Activated T-helper 1 cell treated with anti-CD3 and anti-CD28 coated beads, Interleukin-12 subunit alpha, Interleukin-12 subunit beta, Interleukin-2, Interleukin-4 antibody, amounts not matched to agents 30 ng/mL and 10 ng/mL and 1 ng/mL, durations not matched to agents 14 hours and 24 hours and 36 hours (primary cell): ENCODE measurements around the gene PSMD12. TPM values are rescaled to one million over a fixed set of nuclear protein-coding genes. Genes with fewer than 3 reads are reported as not detected.
"Not testable (repeated sequence)": the region's sequence is repeated elsewhere in the genome, so short reads cannot be mapped to it uniquely, and the experiment has no call there.

Experiments used
- DNase-seq: peaks from one replicate; pipeline ENCODE4 v3.0.0; 2021; ENCODE audit warnings: low spot score
- H3K27ac Mint-ChIP-seq: one replicate; pipeline ENCODE4 v1.8.0; 2021; ENCODE audit warnings: mild to moderate bottlenecking, mixed read lengths
- H3K27me3 Mint-ChIP-seq: one replicate; pipeline ENCODE4 v1.8.0; 2022; ENCODE audit warnings: mild to moderate bottlenecking, moderate library complexity, mixed read lengths; ENCODE audit not compliant: insufficient read depth
- H3K36me3 Mint-ChIP-seq: one replicate; pipeline ENCODE4 v1.8.0; 2021; ENCODE audit warnings: low read depth, mixed read lengths
- H3K4me1 Mint-ChIP-seq: one replicate; pipeline ENCODE4 v1.8.0; 2021; ENCODE audit warnings: low read depth, mixed read lengths
- H3K4me3 Mint-ChIP-seq: one replicate; pipeline ENCODE4 v1.8.0; 2021; ENCODE audit warnings: mild to moderate bottlenecking, moderate library complexity, mixed read lengths
- H3K9me3 Mint-ChIP-seq: one replicate; pipeline ENCODE4 v1.8.0; 2021; ENCODE audit warnings: mixed read lengths
- intact Hi-C: fragments of 100-400 bp; cut with micrococcal nuclease; formaldehyde crosslinking; loops from one replicate; pipeline ENCODE4 v1.15.1; 2024
- total RNA-seq: library from RNA; stranded (reverse); gene quantifications from 2 replicates; pipeline ENCODE4 v1.2.3, GENCODE V29; 2022

PSMD12 gene
- total RNA-seq, 1 donor from 2014 or later = 87.4 TPM

DNA sequence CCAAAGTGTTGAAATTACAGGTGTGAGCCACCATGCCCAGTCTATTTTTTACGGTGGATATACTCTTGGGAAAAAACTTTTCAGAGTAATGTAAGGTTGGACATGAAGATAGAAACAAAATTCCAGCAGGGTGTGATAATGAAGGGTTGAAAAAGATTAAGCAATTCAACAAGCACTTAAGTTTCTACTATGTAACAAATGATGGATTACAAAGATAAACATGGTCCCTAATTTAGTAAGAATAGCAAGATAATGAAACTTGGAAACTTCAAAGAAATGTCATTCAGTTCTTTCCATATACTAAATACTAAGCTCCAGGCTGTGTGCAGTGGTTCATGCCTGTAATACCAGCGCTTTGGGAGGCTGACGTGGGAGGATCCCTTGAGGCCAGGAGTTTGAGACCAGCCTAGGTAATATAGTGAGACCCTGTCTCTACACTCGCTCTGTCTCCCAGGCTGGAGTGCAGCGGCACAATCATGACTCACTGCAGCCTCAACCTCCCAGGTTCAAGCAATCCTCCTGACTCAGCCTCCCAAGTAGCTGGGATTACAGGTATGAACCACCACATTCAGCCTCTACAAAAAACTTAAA, 31.0 kb downstream of the PSMD12 start:
- Mint-ChIP-seq H3K4me1 (no peaks in the 10 kb centered on the region), H3K9me3 (no peaks in the 10 kb centered on the region), H3K4me3 (no peak overlapping the region), H3K27me3 (peaks cover 2% of the 10 kb centered on the region), H3K27ac (no peak overlapping the region), H3K36me3 (peaks cover 13% of the 10 kb centered on the region)
- intact Hi-C loops = no loop called here
- no peak for DNase-seq

DNA sequence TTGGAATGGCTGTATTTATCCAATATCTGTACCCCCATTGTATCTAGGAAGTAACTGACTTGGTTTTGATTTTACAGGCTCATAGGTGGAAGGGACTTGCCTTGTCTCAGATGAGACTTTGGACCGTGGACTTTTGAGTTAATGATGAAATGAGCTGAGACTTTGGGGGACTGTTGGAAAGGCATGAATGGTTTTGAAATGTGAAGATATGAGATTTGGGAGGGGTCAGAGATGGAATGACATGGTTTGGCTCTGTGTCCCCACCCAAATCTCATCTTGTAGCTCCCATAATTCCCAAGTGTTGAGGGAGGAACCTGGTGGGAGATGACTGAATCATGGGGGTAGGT, 34.2 kb downstream of the PSMD12 start:
- H3K4me1 Mint-ChIP-seq, intact Hi-C loops, H3K9me3 Mint-ChIP-seq, H3K36me3 Mint-ChIP-seq, H3K27me3 Mint-ChIP-seq, H3K27ac Mint-ChIP-seq, H3K4me3 Mint-ChIP-seq, DNase-seq: not testable (repeated sequence)

DNA sequence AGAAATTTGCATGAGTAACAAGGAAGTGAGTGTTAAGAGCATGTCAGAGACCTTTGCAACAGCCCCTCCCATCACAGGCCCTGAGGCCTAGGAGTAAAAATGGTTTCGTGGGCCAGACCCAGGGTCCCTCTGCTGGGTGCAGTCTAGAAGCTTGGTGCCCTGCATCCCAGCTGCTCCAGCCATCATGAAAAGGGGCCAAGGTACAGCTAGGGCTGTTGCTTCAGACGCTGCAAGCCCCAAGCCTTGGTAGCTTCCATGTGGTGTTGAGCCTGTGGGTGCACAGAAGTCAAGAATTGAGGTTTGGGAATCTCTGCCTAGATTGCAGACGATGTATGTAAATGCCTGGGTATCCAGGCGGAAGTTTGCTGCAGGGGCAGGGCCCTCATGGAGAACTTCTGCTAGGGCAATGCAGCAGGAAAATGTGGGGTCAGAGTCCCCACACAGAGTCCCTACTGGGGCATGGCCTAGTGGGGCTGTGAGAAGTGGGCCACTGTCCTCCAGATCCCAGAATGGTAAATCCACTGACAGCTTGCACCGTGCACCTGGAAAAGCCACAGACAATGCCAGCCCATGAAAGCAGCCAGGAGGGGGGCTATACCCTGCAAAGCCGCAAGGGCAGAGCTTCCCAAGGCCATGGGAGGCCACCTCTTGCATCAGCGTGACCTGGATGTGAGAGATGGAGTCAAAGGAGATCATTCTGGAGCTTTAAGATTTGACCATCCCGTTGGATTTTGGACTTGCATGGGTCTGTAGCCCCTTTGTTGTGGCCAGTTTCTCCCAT, 34.8 kb downstream of the PSMD12 start:
- H3K36me3 Mint-ChIP-seq, DNase-seq, intact Hi-C loops, H3K9me3 Mint-ChIP-seq, H3K4me3 Mint-ChIP-seq, H3K27ac Mint-ChIP-seq, H3K4me1 Mint-ChIP-seq, H3K27me3 Mint-ChIP-seq: not testable (repeated sequence)

DNA sequence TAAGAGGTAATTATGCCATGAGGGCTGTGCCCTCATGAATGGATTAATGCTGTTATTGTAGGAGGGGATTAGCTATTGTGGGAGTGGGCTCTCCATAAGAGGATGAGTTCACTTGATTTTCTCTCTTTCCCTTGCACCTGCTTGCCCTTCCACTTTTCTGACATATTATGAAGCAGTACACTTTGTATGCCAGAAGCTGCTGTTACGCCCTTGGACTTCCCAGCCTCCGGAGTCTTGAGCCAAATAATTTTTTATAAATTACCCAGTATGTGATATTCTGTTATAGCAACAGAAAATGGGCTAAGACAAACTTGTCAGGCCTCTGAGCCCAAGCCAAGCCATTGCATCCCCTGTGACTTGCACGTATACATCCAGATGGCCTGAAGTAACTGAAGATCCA, 38.4 kb downstream of the PSMD12 start:
- Mint-ChIP-seq H3K27ac (no peak overlapping the region), H3K9me3 (no peaks in the 10 kb centered on the region), H3K4me1 (no peaks in the 10 kb centered on the region), H3K4me3 (no peak overlapping the region), H3K27me3 (no peaks in the 10 kb centered on the region), H3K36me3 (no peaks in the 10 kb centered on the region)
- intact Hi-C loops = no loop called here
- DNase-seq = no peak

DNA sequence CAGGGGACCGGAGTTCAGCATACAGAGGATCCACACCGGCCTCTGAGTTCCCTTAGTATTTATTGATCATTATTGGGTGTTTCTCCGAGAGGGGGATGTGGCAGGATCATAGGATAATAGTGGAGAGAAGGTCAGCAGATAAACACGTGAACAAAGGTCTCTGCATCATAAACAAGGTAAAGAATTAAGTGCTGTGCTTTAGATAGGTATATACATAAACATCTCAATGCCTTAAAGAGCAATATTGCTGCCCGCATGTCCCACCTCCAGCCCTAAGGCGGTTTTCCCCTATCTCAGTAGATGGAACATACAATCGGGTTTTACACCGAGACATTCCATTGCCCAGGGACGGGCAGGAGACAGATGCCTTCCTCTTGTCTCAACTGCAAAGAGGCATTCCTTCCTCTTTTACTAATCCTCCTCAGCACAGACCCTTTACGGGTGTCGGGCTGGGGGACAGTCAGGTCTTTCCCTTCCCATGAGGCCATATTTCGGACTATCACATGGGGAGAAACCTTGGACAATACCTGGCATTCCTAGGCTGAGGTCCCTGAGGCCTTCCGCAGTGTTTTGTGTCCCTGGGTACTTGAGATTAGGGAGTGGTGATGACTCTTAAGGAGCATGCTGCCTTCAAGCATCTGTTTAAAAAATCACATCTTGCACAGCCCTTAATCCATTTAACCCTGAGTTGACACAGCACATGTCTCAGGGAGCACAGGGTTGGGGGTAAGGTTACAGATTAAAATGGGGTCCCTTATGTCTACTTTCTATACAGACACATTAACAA, 39.2 kb downstream of the PSMD12 start:
- H3K9me3 Mint-ChIP-seq, H3K4me1 Mint-ChIP-seq, H3K27me3 Mint-ChIP-seq, H3K36me3 Mint-ChIP-seq, DNase-seq, H3K4me3 Mint-ChIP-seq, H3K27ac Mint-ChIP-seq, intact Hi-C loops: not testable (repeated sequence)

DNA sequence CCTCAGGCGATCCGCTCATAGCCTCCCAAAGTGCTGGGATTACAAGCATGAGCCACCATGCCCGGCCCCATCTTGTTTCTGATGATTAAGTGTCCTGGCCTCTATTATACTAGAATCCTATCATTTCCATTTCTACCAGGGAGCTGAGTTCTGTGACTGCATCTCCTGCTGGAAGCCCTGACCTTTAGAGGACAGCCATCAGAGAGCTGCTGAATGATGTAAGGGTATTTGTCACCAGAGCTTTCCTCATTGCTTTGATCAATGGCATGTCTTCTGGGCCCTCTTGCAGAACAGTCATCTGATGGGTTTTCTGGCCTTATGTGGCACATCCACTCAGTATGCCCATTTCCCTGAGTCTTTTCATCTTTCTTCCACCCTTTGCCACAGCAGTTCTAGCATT, 39.9 kb downstream of the PSMD12 start:
- H3K36me3 Mint-ChIP-seq = no peaks in the 10 kb centered on the region
- intact Hi-C loops = no loop called here
- DNase-seq = no peak
- H3K9me3 Mint-ChIP-seq = no peaks in the 10 kb centered on the region
- H3K4me1 Mint-ChIP-seq = no peaks in the 10 kb centered on the region
- no peak overlapping the region for H3K4me3 Mint-ChIP-seq
- no peak overlapping the region for H3K27ac Mint-ChIP-seq
- peaks cover 1% of the 10 kb centered on the region for H3K27me3 Mint-ChIP-seq

DNA sequence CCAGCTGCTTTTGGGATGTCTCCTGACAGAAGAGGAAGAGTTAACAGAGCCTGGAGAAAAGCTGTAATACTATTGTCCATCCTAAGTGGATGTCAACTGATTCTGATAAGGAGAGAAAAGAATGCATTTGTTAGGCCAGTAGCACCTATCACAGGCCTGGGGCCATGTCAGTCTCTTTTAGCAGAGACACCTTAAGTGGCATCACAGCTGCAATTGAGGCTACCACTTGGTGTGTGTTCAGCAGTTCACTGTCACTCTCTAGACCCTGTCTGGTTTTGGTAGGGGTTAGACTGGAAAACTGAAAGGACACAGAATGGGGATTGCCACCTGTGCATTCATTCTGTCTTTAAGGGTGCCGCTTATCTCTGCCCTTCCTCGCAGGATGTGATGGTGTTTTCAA, 42.0 kb downstream of the PSMD12 start:
- no peak overlapping the region for H3K27ac Mint-ChIP-seq
- no peaks in the 10 kb centered on the region for H3K36me3 Mint-ChIP-seq
- DNase-seq = no peak
- no peaks in the 10 kb centered on the region for H3K9me3 Mint-ChIP-seq
- H3K4me1 Mint-ChIP-seq = no peaks in the 10 kb centered on the region
- H3K27me3 Mint-ChIP-seq = peaks cover 2% of the 10 kb centered on the region
- no peak overlapping the region for H3K4me3 Mint-ChIP-seq
- intact Hi-C loops = no loop called here

DNA sequence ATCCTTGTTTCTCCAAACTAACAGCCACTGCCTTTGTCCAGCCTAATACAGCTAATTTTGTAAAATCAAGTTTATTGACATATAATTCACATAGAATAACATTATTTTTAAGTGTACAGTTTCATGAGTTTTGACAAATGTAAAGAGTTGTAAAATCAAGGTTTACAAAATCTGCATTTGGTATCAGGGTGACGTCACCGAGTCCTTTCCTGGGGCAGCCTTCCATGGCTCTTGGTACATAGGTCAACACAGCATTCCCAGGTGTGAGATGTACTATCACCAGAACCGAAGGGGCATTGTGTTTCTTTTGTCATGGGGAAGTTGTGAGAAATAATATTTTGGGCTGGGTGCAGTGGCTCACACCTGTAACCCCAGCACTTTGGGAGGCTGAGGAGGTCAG, 42.9 kb downstream of the PSMD12 start:
- Mint-ChIP-seq H3K4me1 (no peaks in the 10 kb centered on the region), H3K9me3 (no peaks in the 10 kb centered on the region), H3K4me3 (no peak overlapping the region), H3K27ac (no peak overlapping the region), H3K36me3 (no peaks in the 10 kb centered on the region), H3K27me3 (peaks cover 2% of the 10 kb centered on the region)
- no peak for DNase-seq
- intact Hi-C loops = no loop called here

DNA sequence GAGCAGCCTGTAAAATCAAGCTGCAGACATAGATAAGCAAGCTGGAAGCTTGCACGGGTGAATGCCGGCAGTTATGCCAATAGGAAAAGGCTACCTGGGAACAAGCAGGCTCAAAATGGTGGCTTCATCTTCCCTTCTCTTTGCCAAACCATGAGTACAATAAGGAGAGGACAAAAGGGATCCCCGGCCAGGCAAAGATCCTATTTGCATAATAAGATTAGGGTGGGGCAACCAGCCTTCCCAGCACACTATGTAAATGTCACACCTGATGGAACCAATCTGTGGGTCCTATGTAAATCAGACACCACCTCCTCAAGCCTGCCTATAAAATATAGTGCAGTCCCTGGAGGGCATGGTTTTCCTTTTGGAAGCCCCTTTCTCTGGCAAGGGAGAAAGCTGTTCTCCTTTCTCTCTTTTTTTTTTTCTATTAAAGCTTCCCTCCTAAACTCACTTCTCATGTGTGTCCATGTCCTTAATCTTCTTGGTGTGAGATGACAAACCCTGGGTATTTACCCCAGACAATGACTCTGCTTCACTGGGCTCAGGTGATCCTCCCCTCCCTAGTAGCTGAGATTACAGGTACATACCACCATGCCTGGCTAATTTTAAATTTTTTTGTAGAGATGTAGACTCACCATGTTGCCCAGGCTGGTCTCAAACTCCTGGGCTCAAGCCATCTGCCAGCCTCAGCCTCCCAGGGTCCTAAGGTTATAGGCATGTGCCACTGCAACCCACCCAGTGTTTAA, 44.2 kb downstream of the PSMD12 start:
- intact Hi-C loops = no loop called here
- Mint-ChIP-seq H3K9me3 (no peaks in the 10 kb centered on the region), H3K36me3 (no peaks in the 10 kb centered on the region), H3K4me1 (no peaks in the 10 kb centered on the region), H3K27ac (no peak overlapping the region), H3K27me3 (peaks cover 2% of the 10 kb centered on the region), H3K4me3 (no peak overlapping the region)
- DNase-seq = no peak

DNA sequence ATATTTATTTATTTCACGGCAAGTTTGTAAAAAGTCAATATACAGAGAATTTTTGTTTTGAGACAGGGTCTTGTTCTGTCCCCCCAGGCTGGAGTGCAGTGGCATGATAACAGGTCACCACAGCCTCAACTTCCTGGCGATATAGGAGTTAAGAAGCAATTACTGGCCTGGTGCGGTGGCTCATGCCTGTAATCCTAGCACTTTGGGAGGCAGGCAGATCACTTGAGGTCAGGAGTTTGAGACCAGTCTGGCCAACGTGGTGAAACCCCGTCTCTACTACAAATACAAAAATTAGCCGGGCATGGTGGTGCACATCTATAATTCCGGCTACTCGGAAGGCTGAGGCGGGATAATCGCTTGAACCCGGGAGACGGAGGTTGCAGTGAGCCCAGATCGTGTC, 44.9 kb downstream of the PSMD12 start:
- H3K27me3 Mint-ChIP-seq, H3K4me3 Mint-ChIP-seq, intact Hi-C loops, H3K9me3 Mint-ChIP-seq, DNase-seq, H3K27ac Mint-ChIP-seq, H3K36me3 Mint-ChIP-seq, H3K4me1 Mint-ChIP-seq: not testable (repeated sequence)

DNA sequence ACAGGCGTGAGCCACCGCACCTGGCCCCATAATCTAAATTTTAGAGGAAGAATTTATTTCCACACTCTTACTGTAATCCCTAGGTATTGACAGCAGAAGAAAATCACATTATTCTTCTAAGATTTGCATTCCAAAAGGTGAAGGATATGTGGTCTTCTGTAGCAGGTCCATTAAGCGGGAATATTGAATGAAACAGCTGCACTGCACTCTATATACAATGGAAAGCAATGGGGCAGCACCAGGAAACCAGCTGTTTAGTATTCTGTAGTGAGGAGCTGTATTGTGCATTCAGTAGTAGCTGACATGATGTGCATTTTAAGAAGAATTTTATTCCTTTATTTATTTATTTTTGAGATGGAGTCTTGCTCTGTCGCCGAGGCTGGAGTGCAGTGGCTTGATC, 49.6 kb downstream of the PSMD12 start:
- no peaks in the 10 kb centered on the region for H3K9me3 Mint-ChIP-seq
- no peaks in the 10 kb centered on the region for H3K4me1 Mint-ChIP-seq
- H3K27ac Mint-ChIP-seq = no peak overlapping the region
- no peak for DNase-seq
- intact Hi-C loops = no loop called here
- H3K36me3 Mint-ChIP-seq = no peaks in the 10 kb centered on the region
- H3K4me3 Mint-ChIP-seq = no peak overlapping the region
- H3K27me3 Mint-ChIP-seq = peaks cover 2% of the 10 kb centered on the region

DNA sequence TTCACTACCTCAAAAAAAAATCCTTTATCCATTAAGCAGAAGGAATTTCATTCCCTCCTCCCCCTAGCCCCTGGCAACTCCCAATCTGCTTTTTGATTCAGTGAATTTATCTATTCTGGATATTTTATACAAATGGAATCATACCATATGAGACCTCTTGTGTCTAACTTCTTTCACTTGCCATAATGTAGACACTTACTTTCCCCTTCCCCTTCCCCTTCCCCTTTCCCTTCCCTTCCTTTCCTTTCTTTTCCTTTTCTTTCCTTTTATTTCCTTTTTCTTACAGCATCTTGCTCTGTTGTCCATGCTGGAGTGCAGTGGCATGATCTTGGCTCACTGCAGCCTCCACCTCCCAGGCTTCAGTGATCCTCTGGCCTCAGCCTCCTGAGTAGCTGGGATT, 50.5 kb downstream of the PSMD12 start:
- DNase-seq = no peak
- Mint-ChIP-seq H3K4me3 (no peak overlapping the region), H3K4me1 (no peaks in the 10 kb centered on the region), H3K9me3 (no peaks in the 10 kb centered on the region), H3K27ac (no peak overlapping the region), H3K27me3 (no peaks in the 10 kb centered on the region), H3K36me3 (no peaks in the 10 kb centered on the region)
- intact Hi-C loops = no loop called here

DNA sequence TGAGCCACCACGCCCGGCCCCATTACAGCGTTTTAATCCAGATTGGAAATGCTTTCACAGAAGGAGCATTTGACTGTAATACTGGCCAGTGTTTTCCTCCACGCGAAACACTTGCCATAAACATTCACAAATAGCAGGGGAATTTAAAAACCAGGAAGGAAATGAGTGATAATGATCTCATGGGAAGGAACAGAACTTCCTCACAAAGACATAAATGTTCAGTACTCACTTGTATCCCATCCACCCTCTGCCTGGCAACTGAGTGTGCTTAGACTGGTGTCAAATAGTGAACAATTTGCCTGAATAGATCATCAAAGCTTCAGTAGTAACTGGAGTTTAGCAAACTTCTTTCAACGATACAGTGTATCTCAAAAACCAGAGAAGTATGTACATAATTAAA, 54.1 kb downstream of the PSMD12 start:
- intact Hi-C loops = no loop called here
- no peak for DNase-seq
- Mint-ChIP-seq H3K27ac (no peak overlapping the region), H3K4me3 (no peak overlapping the region), H3K4me1 (no peaks in the 10 kb centered on the region), H3K27me3 (no peaks in the 10 kb centered on the region), H3K36me3 (no peaks in the 10 kb centered on the region), H3K9me3 (no peaks in the 10 kb centered on the region)
